Activated CD4-positive, alpha-beta T cell treated with anti-CD3 and anti-CD28 coated beads for 4 hours (primary cell): Measurements from ENCODE around the gene ATF3.

Source experiments
- DNase-seq, 2 donors: peaks; one replicate each; pipeline ENCODE4 v3.0.0-alpha.2; 2020

Gene ATF3

DNA sequence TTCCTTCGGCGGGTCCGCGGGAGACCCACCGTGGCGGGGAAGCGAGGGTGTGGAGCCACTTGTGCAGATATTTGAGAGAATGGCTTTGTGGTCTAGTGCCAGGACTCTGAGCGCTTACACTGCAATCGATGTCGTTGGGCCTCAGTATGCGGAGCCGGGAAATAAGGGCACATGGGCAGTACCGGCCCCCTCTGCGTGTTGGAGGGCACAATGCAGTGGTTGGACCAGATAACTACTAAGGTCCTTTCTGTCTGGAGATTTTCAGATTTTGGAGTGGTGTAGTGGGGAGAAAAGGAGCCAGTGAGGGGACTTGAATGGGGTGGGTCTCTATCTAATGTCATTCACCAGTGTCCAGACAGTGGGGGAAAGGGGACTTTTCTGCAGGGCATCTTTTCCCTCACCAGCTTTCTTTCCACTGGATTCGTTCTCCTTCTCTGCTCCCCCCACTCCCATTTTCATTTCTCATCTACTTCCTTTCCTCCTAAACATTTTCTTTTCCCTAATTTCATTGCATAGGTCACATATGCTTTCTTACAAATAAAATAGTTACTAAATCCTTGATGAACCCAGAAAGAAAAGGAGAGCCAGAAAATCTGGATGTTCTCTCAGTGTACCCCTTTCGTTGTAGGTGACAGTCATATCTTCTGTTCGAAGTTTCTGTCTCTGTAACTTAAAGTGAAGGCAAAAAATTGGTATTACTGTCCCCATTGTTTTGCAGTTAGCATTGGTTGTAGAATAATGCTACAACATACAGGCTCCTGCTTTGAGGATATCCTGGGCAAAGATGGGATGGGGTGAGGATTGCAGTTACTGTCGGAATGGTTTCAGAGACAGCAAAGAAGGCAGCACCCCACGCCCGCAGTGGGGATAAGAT is 1.4 kb downstream of the ATF3 start:
- no peak for DNase-seq

DNA sequence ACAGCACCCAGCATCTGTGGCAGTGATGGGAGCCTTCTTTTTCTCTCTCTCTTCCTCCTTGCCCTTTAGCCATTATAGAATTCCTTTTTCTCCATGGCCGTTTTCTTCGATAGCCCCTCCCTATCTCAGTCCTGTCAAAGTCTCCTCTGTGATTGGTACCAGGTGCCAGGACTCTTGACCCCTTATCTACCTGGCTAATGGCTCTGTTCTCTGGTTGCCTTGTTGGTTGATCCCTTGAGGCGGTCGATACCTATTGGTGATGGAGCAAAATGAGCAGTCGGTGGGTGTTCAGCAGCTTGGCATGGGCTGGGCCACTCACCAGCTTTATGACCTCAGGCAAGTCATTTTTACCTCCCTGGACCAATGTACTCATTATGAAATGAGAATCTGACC is 2.0 kb downstream of the ATF3 start:
- no peak for DNase-seq

DNA sequence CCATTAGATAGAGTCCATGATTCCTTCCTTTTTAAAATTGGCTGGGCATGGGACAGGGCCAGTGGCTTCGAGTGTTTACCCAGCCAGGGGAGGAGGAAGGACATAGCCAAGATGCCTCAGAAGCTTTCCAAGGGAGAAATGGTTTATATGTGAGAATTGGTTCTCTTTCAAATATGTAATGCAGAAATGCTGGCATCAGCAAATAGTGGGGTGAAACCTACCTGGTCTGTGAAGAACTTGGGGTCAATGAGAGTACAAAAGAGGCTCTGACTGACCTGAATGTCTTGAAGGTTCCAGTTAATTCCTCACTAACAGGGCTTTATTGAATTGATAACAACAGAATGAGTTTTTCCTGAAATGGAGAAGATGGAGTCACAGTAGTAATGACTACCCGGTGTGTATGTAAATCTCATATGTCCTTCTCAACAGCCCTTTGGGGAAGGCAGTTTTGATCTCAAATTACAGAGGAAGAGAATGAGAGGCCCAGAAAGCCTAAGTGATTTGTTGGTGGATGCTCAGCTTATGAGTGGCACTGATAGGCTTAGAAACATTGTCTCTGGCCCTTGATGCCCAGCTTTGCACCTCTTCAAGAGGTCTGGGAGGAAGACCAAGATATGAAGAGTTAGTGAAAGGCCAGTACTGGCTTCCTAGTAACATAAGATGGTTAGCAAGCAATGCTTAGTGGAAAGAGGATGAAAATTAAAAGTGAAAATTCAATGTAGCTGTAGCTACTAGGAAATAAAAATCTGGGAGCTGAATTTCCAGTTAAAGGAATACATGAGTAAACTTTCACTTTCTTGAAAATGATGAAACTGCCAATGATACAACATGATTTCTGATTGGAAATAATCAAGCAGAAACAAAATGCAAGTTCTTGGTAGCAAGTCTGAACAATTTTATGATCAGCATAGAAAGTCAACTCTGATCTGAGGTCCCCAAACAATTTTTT is 2.7 kb downstream of the ATF3 start:
- no peak for DNase-seq

DNA sequence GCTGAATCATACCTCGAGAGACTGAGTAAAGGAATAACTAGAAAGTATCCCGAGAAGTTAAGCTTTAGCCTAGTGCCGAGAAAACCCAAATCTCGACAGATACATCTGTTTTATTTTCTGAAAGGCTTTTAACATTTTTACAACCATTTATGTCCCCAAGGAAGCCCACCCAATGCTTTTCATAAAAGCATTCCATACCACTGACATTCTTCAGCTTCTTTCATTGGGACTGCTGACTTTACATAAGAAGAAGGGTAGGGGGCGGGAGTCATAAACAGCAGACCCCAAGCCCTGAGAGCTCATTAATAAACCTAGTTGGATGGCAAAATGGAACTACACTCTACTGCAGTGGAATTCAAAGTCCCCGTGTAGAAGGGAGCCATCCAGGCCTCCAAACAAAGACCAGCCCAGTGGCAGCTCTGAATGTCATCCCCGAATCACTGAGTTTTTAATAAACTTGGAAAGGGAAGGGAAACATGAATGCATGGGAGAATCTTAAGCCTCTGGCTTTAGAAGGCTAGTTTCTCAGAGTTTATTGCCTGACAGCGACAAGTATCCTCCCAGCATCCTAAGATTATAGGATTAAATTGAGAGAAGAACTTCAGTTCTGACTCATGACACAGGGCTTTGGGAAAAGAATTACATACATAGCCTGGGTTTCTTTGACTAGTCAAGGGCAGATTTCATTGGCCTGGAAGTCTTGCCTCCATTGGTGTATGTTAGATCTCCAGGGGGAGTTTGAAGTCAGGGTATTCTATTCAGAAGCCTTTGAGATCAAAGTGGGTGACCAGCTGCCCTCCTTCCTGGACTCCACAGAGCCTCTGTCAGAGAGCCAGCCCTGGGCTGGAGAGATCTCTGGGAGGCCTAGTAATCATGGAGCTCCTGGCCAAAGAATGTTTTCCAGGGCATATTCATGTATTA is 3.7 kb downstream of the ATF3 start:
- no peak for DNase-seq

DNA sequence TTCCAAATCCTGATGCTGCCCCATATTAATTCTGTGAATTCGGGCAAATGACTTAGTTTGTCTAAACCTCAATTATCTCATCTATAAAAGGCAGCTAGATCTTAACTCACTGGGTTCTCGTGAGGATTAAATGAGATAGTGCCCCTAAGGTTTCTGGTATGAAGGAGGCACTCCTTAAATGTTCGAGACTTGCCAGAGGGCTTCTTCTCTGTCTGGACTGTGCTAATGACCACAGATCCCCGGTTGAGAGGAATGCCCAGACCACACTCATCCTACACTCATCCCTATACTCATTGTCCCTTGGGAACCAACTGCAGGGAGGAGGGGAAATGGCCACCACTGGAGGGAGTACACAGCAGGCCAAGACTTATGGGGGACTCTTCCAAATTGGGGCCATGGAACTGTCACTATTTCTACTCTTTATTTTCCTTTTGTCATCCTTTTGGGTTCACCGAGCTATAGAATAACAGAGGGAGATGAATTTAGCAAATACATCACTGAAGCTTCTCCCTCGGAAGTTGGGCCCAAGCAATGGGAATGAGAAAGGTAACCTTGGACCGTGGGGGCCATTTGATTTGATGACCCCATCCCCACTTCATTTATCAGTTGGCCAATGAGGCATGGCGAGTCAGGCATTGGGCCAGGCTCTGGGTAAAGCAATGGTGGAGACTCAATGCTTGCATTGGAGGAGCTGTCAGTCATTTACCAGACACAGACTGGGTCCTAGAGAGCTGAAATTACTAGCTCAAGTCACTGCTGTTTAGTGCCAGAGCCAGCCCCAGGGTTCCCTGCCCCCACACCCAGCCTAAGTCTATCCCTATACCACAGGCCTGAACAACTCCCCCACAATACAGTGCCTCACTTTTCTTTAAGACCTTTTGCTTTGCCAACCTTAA is 5.1 kb downstream of the ATF3 start:
- no peak for DNase-seq

DNA sequence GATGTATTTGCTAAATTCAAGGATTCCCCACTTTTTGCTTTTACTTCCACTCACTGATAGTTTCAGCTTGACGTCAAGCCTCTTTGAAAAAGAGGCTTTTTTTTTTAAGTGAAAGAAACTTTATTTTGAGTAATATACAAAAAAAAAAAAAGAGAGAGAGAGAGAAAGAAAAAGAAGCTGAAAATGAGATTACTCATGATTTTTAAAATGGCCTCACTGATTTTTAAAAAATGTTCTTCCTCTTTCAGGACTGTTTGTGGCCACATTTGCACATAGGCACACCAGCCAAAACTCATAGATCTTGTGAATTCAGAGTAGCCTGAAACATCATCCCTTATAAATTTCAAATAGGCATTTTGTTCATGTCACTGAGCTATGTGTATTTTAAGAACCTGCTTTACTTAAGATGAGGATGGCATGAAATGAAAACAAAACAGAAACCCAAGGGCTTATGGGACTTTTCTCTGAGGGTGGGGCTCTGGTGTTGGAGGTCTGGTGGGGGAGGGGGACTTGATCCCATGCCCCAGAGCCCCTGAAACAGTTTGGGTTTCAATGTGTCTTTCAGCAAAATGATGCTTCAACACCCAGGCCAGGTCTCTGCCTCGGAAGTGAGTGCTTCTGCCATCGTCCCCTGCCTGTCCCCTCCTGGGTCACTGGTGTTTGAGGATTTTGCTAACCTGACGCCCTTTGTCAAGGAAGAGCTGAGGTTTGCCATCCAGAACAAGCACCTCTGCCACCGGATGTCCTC is 6.1 kb downstream of the ATF3 start:
- DNase-seq, result no peak

DNA sequence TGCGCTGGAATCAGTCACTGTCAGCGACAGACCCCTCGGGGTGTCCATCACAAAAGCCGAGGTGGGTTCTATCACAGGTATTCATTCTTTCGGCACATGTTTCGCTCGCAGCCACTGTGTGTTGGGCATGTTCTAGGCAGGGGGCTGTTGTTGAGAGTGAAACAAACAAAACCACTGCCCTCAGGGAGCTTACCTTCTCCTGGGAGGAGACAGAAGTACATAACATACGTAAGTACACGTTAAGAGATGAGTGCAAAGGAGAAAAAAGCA is 6.6 kb downstream of the ATF3 start:
- DNase-seq, result no peak

DNA sequence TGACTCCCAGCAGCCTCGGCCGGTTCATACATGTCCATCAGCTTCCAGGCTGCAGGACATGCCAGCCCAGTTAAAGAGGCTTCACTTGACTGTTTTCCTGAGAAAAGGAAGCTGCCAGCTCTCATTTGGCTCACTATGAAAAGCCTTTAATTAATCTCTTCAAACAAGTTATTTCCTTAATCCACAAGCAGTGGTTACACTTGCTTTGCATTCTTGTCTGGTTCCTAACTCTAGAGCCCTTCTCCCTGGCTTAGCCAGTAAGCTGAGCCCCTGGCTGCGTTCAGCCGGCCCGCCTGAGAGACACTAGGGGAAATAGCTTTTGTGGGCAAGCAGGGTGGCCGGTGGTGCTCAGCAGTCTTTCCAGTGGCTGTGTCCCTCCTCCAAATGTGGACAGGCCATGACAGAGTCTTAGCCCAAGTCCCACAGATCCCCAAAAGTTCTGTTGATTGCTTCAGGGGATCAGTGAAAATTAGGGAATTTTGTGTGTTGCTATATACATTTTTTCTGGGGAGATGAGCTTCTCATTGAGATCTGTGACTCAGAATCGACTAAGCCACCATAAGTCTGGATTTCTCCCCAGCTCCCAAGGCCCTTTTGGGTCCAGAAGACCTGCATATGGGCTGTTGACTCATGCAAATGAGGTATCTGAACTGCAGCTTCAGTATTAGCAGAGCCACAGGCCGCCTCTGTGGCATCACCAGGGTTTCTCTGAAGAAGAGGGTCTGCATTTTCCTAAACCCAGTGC is 10.1 kb downstream of the ATF3 start:
- no peak for DNase-seq

DNA sequence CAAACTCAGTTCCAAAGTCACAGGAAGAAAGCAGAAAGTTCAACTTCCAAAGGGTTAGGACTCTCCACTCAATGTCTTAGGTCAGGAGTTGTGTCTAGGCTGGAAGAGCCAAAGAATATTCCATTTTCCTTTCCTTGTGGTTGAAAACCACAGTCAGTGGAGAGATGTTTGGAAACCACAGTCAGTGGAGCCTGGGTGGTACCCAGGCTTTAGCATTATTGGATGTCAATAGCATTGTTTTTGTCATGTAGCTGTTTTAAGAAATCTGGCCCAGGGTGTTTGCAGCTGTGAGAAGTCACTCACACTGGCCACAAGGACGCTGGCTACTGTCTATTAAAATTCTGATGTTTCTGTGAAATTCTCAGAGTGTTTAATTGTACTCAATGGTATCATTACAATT is 11.7 kb downstream of the ATF3 start:
- no peak for DNase-seq

DNA sequence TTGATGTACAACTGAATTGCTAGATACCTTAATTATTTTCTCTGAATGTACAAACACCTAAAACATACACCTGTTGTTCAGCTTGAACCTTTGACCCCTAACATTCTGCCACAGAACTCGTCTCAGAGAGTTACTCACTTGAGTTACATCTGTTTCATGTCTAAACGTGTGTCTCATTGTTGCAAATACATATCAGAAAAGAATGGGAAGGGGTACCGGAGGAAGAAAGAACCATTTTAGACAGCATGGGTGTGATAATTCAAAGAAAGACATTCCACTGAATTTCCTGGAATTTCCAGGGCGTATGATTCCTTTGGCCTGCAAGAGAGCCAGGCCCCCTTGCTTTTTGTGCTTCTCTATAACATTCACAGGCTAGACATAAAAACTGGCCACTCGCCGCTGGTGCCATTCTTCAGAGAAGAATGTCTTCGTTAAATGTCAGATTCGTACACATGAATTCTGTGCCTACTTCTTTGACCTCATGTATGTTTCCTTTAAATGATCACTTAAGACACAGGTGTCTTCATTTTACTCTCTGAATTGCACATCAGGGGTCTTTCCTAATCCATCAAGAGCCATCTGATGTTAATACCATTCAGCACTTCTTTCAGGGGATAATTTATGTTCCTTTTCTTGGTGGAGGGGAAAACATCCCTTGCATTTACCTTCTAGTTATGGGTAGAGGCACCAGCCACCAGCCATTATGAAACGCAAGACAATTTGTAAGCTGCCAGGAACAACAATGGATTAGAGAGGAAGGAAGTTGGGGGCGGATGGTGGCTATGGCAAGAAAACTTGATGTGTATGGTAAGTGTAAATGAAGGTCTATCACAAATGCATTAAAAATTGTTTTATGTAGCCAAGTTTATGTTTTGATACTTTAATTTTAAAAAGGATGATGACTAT is 12.7 kb downstream of the ATF3 start:
- DNase-seq, result no peak

DNA sequence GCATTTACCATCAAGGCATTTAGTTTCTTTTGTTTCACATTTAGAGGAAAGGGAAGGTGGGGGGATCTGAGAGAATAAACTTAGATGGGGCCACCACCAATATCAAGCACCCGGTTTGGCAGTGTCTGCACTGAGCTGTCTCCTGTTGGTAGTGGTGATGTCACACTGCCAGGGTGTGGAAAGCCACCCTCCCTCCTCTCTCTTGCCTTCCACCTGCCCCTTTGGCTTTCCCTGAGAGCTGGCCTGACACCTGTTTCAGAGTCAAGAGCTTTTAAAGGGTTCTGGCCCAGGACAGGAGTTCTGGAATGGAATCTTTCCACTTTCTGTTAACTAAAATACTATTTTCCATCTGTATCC is 13.4 kb downstream of the ATF3 start:
- DNase-seq, result no peak

DNA sequence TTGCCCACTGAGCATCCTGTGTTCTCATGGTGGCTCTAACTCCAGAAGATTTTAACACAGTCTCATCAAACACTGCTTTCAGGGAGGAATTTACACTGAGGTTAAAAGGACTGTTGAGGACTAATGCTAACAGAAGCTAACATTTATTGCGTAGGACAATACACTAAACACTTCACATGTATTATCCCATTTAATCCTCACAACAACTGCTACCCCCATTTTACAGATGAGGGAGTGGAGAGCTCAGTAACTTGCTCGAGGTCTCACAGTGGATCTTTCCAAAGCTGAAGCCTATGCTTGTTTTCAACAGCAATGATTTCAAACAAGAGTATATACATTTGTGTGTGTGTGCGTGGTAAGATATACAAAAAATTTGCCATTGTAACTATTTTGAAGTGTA is 13.9 kb downstream of the ATF3 start:
- no peak for DNase-seq

DNA sequence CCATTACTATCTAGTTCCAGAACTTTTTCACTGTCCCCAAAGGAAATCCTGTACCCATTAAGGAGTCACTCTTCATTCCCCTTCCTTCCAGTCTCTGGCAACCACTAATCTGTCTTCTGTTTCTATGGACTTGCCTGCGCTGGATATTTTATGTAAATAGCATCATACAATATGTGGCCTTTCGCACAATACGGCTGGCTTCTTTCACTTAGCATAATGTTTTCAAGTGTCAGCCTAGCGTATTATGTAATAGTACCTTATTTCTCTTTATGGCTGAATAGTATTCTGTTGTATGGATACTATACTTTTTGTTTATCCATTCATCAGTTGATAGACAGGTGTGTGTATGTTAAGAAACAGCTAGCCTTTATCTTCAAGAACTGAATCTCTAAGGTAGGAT is 14.3 kb downstream of the ATF3 start:
- DNase-seq, result no peak

DNA sequence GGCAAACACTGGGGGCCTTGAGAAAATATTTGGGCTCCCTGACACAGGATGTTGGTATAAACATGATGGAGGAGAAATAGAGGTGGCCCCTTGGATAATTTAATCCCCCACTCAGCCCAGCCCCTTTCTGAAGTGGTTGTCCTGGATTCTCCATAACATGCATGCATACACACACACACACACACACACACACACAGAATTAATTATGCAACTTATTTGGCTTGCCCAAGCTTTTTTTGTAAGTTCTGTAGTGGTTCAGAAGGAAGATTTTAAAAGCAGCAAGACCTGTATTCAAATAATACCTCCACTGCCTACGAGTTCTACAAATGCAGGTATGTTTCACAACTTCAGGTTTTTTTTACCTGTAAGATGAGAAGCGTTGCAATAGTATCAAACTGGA is 15.0 kb downstream of the ATF3 start:
- no peak for DNase-seq

DNA sequence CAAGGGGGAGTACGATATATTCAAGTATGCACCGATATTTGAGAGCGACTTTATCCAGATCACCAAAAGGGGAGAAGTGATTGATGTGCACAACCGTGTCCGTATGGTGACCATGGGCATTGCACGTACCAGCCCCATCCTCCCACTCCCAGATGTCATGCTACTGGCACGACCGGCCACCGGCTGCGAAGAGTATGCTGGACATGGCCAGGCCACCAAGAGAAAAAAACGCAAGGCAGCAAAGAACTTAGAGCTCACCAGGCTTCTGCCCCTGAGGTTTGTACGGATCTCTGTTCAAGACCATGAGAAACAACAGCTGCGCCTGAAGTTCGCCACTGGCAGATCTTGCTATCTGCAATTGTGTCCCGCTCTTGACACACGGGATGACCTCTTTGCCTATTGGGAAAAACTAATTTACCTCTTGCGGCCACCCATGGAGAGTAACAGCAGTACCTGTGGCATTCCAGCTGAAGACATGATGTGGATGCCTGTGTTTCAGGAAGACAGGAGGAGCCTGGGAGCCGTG is 16.5 kb downstream of the ATF3 start:
- no peak for DNase-seq

DNA sequence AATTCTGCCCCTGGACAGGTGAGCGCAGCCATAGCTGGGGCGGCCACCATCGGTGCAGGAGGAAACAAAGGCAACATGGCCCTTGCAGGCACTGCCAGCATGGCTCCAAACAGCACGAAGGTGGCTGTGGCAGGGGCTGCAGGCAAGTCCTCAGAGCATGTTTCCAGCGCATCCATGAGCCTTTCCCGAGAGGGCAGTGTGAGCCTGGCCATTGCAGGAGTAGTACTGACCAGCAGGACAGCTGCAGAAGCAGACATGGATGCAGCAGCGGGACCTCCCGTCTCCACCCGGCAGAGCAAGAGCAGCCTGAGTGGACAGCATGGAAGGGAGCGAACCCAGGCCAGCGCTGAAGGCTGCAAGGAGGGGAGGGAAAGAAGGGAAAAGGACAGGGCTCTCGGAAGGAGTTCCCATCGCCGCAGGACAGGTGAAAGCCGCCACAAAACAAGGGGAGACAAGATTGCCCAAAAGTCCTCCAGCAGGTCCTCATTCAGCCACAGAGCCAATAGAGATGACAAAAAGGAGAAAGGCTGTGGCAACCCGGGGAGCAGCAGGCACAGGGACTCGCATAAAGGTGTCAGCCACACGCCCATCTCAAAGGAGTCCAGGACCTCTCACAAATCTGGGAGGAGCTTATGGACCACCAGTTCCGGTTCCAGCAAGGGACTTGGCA is 17.4 kb downstream of the ATF3 start:
- no peak for DNase-seq

DNA sequence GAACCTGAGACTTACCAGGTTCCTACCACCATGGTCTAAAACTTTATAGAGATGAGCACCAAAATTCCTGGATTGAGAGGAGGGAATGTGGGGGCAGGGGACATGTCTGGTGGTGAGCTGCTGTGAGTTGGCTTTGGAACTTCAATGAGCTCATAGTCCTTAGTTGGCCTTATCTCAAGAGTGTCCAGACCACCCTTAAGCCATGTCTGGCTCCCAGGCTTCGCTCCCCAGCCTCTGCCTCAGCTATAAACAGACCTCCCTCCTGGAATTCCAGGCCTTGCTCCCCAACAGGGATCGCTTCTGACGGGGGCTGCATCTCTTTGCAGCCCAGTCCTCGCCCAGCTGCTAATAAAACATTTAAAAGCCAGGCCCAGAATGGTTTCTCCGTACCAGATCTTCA is 19.5 kb downstream of the ATF3 start:
- DNase-seq, result no peak

DNA sequence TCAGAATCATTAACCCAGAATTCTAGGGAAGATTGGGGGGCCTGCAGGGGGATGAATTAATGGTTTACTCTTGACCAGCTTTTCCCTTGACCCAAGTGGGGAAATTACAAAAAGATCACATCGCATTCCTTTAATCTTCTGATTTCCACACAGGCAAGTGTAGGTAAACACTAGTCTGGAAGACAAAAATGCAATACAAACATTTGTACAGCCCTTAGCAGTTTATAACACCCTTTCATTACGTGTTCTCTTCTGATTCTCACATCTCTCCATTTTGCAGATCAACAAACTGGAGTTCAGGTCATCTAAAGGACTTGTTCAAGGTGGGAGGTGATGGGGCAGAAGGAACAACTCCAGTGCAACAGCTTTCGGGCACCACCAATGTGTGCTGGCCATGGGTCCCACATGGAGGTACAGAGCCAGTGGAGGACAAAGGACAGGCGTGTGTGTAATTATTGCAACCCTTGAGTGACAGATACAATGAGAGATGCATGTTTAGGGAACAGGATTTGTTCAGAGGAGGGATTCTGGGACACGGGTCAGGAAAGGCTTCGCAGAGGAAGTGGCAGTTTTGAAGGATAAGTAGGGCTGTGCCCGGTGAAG is 20.4 kb downstream of the ATF3 start:
- no peak for DNase-seq
